ENCODE measurements around the gene PAXIP1.

PAXIP1 gene

DNA sequence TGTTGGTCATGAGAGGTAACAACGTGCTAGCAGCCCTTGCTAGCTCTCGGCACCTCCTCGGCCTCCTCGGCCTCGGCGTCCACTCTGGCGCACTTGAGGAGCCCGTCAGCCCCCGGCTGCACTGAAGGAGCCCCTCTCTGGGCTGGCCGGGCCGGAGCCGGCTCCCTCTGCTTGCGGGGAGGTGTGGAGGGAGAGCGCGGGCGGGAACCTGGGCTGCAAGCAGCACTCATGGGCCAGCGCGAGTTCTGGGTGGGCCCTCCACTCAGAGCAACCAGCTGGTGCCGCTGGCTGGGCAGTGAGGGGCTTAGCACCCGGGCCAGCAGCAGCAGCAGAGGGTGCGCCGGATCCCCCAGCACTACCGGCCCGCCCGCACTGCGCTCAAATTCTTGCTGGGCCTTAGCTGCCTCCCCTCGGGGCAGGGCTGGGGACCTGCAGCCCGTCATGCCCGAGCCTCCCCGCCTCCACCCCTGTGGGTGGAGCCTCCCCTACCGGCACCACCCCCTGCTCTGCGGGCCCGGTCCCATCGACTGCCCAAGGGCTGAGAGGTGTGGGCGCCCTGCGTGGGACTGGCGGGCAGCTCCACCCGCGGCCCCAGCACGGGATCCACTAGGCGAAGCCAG lies 96.1 kb downstream of the PAXIP1 start:
- peaks cover 45% of the 10 kb centered on the region for H3K27me3 ChIP-seq (replicated peaks; ENCODE audit: insufficient read depth, low read length)
- TF ChIP-seq EZH2phosphoT487 (IDR thresholded peaks at IDR 0.05; ENCODE audit: low read length), result no peak
- TF ChIP-seq, protein P1, sequence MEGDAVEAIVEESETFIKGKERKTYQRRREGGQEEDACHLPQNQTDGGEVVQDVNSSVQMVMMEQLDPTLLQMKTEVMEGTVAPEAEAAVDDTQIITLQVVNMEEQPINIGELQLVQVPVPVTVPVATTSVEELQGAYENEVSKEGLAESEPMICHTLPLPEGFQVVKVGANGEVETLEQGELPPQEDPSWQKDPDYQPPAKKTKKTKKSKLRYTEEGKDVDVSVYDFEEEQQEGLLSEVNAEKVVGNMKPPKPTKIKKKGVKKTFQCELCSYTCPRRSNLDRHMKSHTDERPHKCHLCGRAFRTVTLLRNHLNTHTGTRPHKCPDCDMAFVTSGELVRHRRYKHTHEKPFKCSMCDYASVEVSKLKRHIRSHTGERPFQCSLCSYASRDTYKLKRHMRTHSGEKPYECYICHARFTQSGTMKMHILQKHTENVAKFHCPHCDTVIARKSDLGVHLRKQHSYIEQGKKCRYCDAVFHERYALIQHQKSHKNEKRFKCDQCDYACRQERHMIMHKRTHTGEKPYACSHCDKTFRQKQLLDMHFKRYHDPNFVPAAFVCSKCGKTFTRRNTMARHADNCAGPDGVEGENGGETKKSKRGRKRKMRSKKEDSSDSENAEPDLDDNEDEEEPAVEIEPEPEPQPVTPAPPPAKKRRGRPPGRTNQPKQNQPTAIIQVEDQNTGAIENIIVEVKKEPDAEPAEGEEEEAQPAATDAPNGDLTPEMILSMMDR (IDR thresholded peaks at IDR 0.05; ENCODE audit: low read length), result no peak
- TF ChIP-seq EZH2 (optimal IDR thresholded peaks at IDR 0.05; ENCODE audit: low read depth, low read length), result no peak
- DNase-seq, result no peak
- H3K36me3 ChIP-seq (replicated peaks; ENCODE audit: insufficient read depth, low read length), result no peaks in the 10 kb centered on the region
- no peaks in the 10 kb centered on the region for H3K9me3 ChIP-seq (replicated peaks; ENCODE audit: insufficient read depth, low read length)
- H3F3A ChIP-seq (ENCODE audit: insufficient read depth, low read length), result no peaks in the 10 kb centered on the region
- H3K4me1 ChIP-seq (ENCODE audit: low read length), result no peaks in the 10 kb centered on the region
- H3K9ac ChIP-seq (ENCODE audit: low read length), result no peak overlapping the region
- H3K9me2 ChIP-seq (replicated peaks; ENCODE audit: insufficient read depth, low read length), result no peaks in the 10 kb centered on the region
- H3K27ac ChIP-seq (ENCODE audit: low read length), result no peak overlapping the region
- H4K20me1 ChIP-seq (ENCODE audit: insufficient read depth, low read length), result no peaks in the 10 kb centered on the region
- no peak overlapping the region for H2AFZ ChIP-seq (ENCODE audit: low read length)
- H3K79me2 ChIP-seq (ENCODE audit: low read length), result no peaks in the 10 kb centered on the region
- H3K4me3 ChIP-seq (ENCODE audit: low read length), result no peak overlapping the region
- H3K4me2 ChIP-seq (ENCODE audit: low read depth, low read length), result no peak overlapping the region

DNA sequence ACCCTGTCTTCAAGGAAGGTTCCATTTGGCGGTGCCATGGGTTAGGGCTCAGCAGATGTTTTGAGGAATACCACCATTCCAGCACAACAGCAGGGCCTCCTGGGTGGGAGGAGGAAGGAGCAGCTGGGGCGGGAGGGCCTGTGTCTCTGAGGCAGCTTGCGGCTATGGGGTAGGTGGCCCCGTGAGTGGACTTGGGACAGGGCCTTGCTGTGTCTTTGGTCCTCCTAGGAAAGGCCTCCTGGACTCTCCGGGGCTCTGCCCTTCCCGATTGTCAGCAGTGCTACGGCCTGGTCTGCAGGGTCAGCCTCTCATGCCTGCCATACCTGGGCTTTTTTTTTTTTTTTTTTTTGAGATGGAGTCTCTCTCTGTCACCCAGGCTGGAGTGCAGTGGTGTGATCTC lies 96.7 kb downstream of the PAXIP1 start:
- no peak overlapping the region for H3K4me2 ChIP-seq (ENCODE audit: low read depth, low read length)
- H4K20me1 ChIP-seq (ENCODE audit: insufficient read depth, low read length), result no peaks in the 10 kb centered on the region
- no peaks in the 10 kb centered on the region for H3F3A ChIP-seq (ENCODE audit: insufficient read depth, low read length)
- no peak for DNase-seq
- H3K9me2 ChIP-seq (replicated peaks; ENCODE audit: insufficient read depth, low read length), result no peaks in the 10 kb centered on the region
- no peak overlapping the region for H3K9ac ChIP-seq (ENCODE audit: low read length)
- H3K27ac ChIP-seq (ENCODE audit: low read length), result no peak overlapping the region
- H3K4me1 ChIP-seq (ENCODE audit: low read length), result no peaks in the 10 kb centered on the region
- peaks cover 42% of the 10 kb centered on the region for H3K27me3 ChIP-seq (replicated peaks; ENCODE audit: insufficient read depth, low read length)
- H3K4me3 ChIP-seq (ENCODE audit: low read length), result no peak overlapping the region
- H3K79me2 ChIP-seq (ENCODE audit: low read length), result no peaks in the 10 kb centered on the region
- no peaks in the 10 kb centered on the region for H3K36me3 ChIP-seq (replicated peaks; ENCODE audit: insufficient read depth, low read length)
- H3K9me3 ChIP-seq (replicated peaks; ENCODE audit: insufficient read depth, low read length), result no peaks in the 10 kb centered on the region
- TF ChIP-seq EZH2phosphoT487 (IDR thresholded peaks at IDR 0.05; ENCODE audit: low read length), result no peak
- TF ChIP-seq EZH2 (optimal IDR thresholded peaks at IDR 0.05; ENCODE audit: low read depth, low read length), result no peak
- TF ChIP-seq, protein P1 (IDR thresholded peaks at IDR 0.05; ENCODE audit: low read length), result no peak
- H2AFZ ChIP-seq (ENCODE audit: low read length), result no peak overlapping the region

DNA sequence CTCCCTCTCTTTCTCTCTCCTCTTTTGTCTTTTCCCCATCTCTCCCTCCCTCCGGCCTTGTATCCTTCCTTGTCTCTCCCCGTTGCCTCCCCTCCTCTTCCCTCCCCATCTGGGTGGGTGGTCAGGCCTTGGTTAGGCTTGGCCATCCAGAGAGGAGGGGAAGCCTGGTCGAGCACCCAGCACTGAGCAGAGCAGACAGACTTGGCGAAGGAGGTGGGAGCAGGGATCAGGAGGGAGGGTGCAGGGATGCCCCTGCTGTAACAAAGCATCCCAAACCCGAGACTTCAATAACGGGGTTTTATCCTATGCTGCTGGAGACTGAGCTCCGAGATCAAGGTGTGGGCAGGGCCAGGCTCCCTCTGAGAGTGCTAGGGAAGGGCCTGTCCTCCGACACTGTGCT lies 97.3 kb downstream of the PAXIP1 start:
- Histone ChIP-seq H3K9me3 (replicated peaks; ENCODE audit: insufficient read depth, low read length) (no peaks in the 10 kb centered on the region), H2AFZ (ENCODE audit: low read length) (no peak overlapping the region), H3K27me3 (replicated peaks; ENCODE audit: insufficient read depth, low read length) (peaks cover 42% of the 10 kb centered on the region), H3F3A (ENCODE audit: insufficient read depth, low read length) (no peaks in the 10 kb centered on the region), H3K9me2 (replicated peaks; ENCODE audit: insufficient read depth, low read length) (no peaks in the 10 kb centered on the region), H3K4me2 (ENCODE audit: low read depth, low read length) (no peak overlapping the region), H3K4me3 (ENCODE audit: low read length) (no peak overlapping the region), H3K9ac (ENCODE audit: low read length) (no peak overlapping the region), H4K20me1 (ENCODE audit: insufficient read depth, low read length) (no peaks in the 10 kb centered on the region), H3K27ac (ENCODE audit: low read length) (no peak overlapping the region), H3K36me3 (replicated peaks; ENCODE audit: insufficient read depth, low read length) (no peaks in the 10 kb centered on the region), H3K79me2 (ENCODE audit: low read length) (no peaks in the 10 kb centered on the region), H3K4me1 (ENCODE audit: low read length) (no peaks in the 10 kb centered on the region)
- TF ChIP-seq EZH2 (optimal IDR thresholded peaks at IDR 0.05; ENCODE audit: low read depth, low read length) (no peak), EZH2phosphoT487 (IDR thresholded peaks at IDR 0.05; ENCODE audit: low read length) (no peak)
- TF ChIP-seq, protein P1 (IDR thresholded peaks at IDR 0.05; ENCODE audit: low read length), result no peak
- DNase-seq, result no peak

Data from MM.1S (cell line).